Liver (tissue), 9 donors: ENCODE data around the gene HNRNPR. TPM values are rescaled to one million over a fixed set of nuclear protein-coding genes. Genes with fewer than 3 reads are reported as not detected.
"Not testable (repeated sequence)": the region's sequence is repeated elsewhere in the genome, so short reads cannot be mapped to it uniquely, and the experiment has no call there.

ENCODE experiments used
- DNase-seq: peaks from one replicate; pipeline ENCODE4 v3.0.0-alpha.2; 2017; ENCODE audit warnings: low spot score
- H3K27ac ChIP-seq, 2 donors: one replicate each; pipeline ENCODE4 v1.7.0; 2013; ENCODE audit warnings: inconsistent platforms in 2 of 2, low read length in 2 of 2, control low read depth in 1 of 2, low read depth in 1 of 2, mild to moderate bottlenecking in 1 of 2
- H3K27me3 ChIP-seq, 4 donors: one replicate each; pipeline versions ENCODE4 v1.6.1 to v1.7.0; 2013; ENCODE audit warnings: low read length in 3 of 4, inconsistent platforms in 1 of 4, mild to moderate bottlenecking in 1 of 4, moderate library complexity in 1 of 4; ENCODE audit not compliant: control insufficient read depth in 4 of 4, insufficient read depth in 4 of 4
- H3K36me3 ChIP-seq, 4 donors: one replicate each; pipeline versions ENCODE4 v1.6.1 to v1.7.0; 2013; ENCODE audit warnings: low read length in 3 of 4, mild to moderate bottlenecking in 3 of 4, low read depth in 1 of 4, moderate library complexity in 1 of 4; ENCODE audit not compliant: control insufficient read depth in 4 of 4, insufficient read depth in 3 of 4
- H3K4me1 ChIP-seq, 4 donors: one replicate each; pipeline versions ENCODE4 v1.6.1 to v1.7.0; 2013; ENCODE audit warnings: low read length in 3 of 4, mild to moderate bottlenecking in 3 of 4, moderate library complexity in 1 of 4; ENCODE audit not compliant: control insufficient read depth in 4 of 4, insufficient read depth in 4 of 4
- H3K4me3 ChIP-seq, 3 donors: one replicate each; pipeline versions ENCODE4 v1.6.1 to v1.7.0; 2013; ENCODE audit warnings: low read length in 3 of 3, control low read depth in 1 of 3, low read depth in 1 of 3, mild to moderate bottlenecking in 1 of 3
- H3K9ac ChIP-seq, 2 donors: one replicate each; pipeline ENCODE4 v1.7.0; 2013; ENCODE audit warnings: low read length in 2 of 2, mild to moderate bottlenecking in 2 of 2, moderate library complexity in 2 of 2, control low read depth in 1 of 2, low read depth in 1 of 2
- H3K9me3 ChIP-seq, 4 donors: one replicate each; pipeline versions ENCODE4 v1.6.1 to v1.7.0; 2013; ENCODE audit warnings: low read length in 3 of 4; ENCODE audit not compliant: control insufficient read depth in 4 of 4
- ATF3 ChIP-seq: IDR thresholded peaks from 2 replicates; pipeline ENCODE4 v1.6.1; 2016; ENCODE audit warnings: antibody characterized with exemption
- CTCF ChIP-seq: fragments of 150-350 bp; IDR thresholded peaks from 2 replicates; pipeline ENCODE4 v1.5.1; 2017; ENCODE audit warnings: improper control_type of control experiment, low read depth, low read length; ENCODE audit not compliant: missing input control
- EGR1 ChIP-seq, 2 donors: IDR thresholded peaks; 2 replicates each; pipeline ENCODE4 v1.6.1; 2016 to 2018; ENCODE audit warnings: antibody characterized with exemption in 2 of 2, low read depth in 2 of 2
- FOXA1 ChIP-seq: IDR thresholded peaks from 2 replicates; pipeline ENCODE4 v1.6.1; 2016; ENCODE audit warnings: antibody characterized with exemption
- FOXA2 ChIP-seq: IDR thresholded peaks from 2 replicates; pipeline ENCODE4 v1.6.1; 2016; ENCODE audit warnings: antibody characterized with exemption
- HNF4A ChIP-seq, 2 donors: conservative IDR thresholded peaks; 2 replicates each; pipeline ENCODE4 v1.6.1; 2016; ENCODE audit warnings: antibody characterized with exemption in 2 of 2, mild to moderate bottlenecking in 2 of 2
- HNF4G ChIP-seq: IDR thresholded peaks from 2 replicates; pipeline ENCODE4 v1.6.1; 2016; ENCODE audit warnings: antibody characterized with exemption
- JUND ChIP-seq, 2 donors: IDR thresholded peaks; 2 replicates each; pipeline ENCODE4 v1.6.1; 2016; ENCODE audit warnings: antibody characterized with exemption in 2 of 2
- MAX ChIP-seq: IDR thresholded peaks from 2 replicates; pipeline ENCODE4 v1.6.1; 2016; ENCODE audit warnings: antibody characterized with exemption
- NR2F2 ChIP-seq: IDR thresholded peaks from 2 replicates; pipeline ENCODE4 v1.6.1; 2016; ENCODE audit warnings: antibody characterized with exemption
- RAD21 ChIP-seq, 2 donors: IDR thresholded peaks; 2 replicates each; pipeline ENCODE4 v1.6.1; 2016; ENCODE audit warnings: antibody characterized with exemption in 2 of 2, mild to moderate bottlenecking in 2 of 2
- REST ChIP-seq: IDR thresholded peaks from 2 replicates; pipeline ENCODE4 v1.6.1; 2016; ENCODE audit warnings: antibody characterized with exemption, mild to moderate bottlenecking
- RXRA ChIP-seq, 2 donors: IDR thresholded peaks; 2 replicates each; pipeline ENCODE4 v1.6.1; 2017 to 2018; ENCODE audit warnings: antibody characterized with exemption in 2 of 2, mild to moderate bottlenecking in 1 of 2
- SP1 ChIP-seq: IDR thresholded peaks from 2 replicates; pipeline ENCODE4 v1.6.1; 2018; ENCODE audit warnings: antibody characterized with exemption, mild to moderate bottlenecking
- TAF1 ChIP-seq: conservative IDR thresholded peaks from 2 replicates; pipeline ENCODE4 v1.6.1; 2016; ENCODE audit warnings: antibody characterized with exemption, mild to moderate bottlenecking
- ZBTB33 ChIP-seq: IDR thresholded peaks from 2 replicates; pipeline ENCODE4 v1.6.1; 2016; ENCODE audit warnings: antibody characterized with exemption
- WGBS: extraction: QIAGEN DNeasy Blood & Tissue Kit; methylation state at CpG from one replicate; pipeline ENCODE4 v1.1.7; 2013; 5-methylcytosine and 5-hydroxymethylcytosine counted together
- polyA plus RNA-seq, 2 donors: library from polyadenylated mRNA; stranded (reverse) in 1 of 2; unstranded in 1 of 2; fragments of 200-250 nt in 1 of 2; fragments of >200 nt in 1 of 2; fragmentation: Nextera tagmentation in 1 of 2; extraction: Ambion mirVana in 1 of 2; gene quantifications; one replicate each; pipeline versions ENCODE4 v1.2.1 to v1.2.3, GENCODE V29; 2013 to 2015
- total RNA-seq, 2 donors: library from RNA; depleted of rRNA; stranded (reverse); fragments of >200 nt; gene quantifications; one replicate each; pipeline ENCODE4 v1.2.3, GENCODE V29; 2014
- donor health status: healthy.
- donor health status: healthy.
- donor health status: healthy.
- donor health status: healthy.
- donor health status: healthy.

Gene HNRNPR
- total and polyA plus RNA-seq, 4 donors = 31.2 to 57.0 (median 38.4) TPM

GRCh38 chr1:23381233-23381885 is 37.3 kb upstream of the HNRNPR start:
- Histone ChIP-seq H3K4me1 (peaks cover 0 to 3% (median 0%) of the 10 kb centered on the region in 4 donors), H3K36me3 (peaks cover 4 to 35% (median 21%) of the 10 kb centered on the region in 4 donors), H3K9ac (no peak overlapping the region), H3K4me3 (no peak overlapping the region), H3K9me3 (no peaks in the 10 kb centered on the region), H3K27ac (no peak overlapping the region), H3K27me3 (no peaks in the 10 kb centered on the region)
- WGBS = 91% methylated on average over 5 of the region's 5 CpGs
- DNase-seq = no peak
- TF ChIP-seq TAF1 (no peak), ATF3 (no peak), SP1 (no peak), CTCF (no peak), FOXA2 (no peak), RAD21 (IDR thresholded peaks at IDR 0.05) (no peak), ZBTB33 (no peak), FOXA1 (no peak), RXRA (IDR thresholded peaks at IDR 0.05) (no peak), REST (no peak), HNF4A (conservative IDR thresholded peaks at IDR 0.05) (no peak), MAX (no peak), NR2F2 (no peak), JUND (IDR thresholded peaks at IDR 0.05) (no peak), EGR1 (IDR thresholded peaks at IDR 0.05; ENCODE audit: low read depth in 2 of 2) (no peak)

GRCh38 chr1:23380719-23381118 is 36.6 kb upstream of the HNRNPR start:
- no peak for DNase-seq
- H3K9ac ChIP-seq = no peak overlapping the region
- H3K4me3 ChIP-seq = no peak overlapping the region
- H3K27ac ChIP-seq = no peak overlapping the region
- 65% methylated on average over 5 of the region's 5 CpGs for WGBS
- H3K27me3 ChIP-seq = no peaks in the 10 kb centered on the region
- peaks cover 4 to 33% (median 19%) of the 10 kb centered on the region in 4 donors for H3K36me3 ChIP-seq
- H3K4me1 ChIP-seq = peaks cover 0 to 3% (median 0%) of the 10 kb centered on the region in 4 donors
- TF ChIP-seq HNF4G = no peak
- no peaks in the 10 kb centered on the region for H3K9me3 ChIP-seq

GRCh38 chr1:23380236-23380635 is 36.2 kb upstream of the HNRNPR start:
- H3K4me3 ChIP-seq, H3K9ac ChIP-seq, H3K27me3 ChIP-seq, DNase-seq, H3K9me3 ChIP-seq, H3K27ac ChIP-seq, H3K4me1 ChIP-seq: not testable (repeated sequence)
- peaks cover 4 to 28% (median 17%) of the 10 kb centered on the region in 4 donors for H3K36me3 ChIP-seq
- 61% methylated on average over 4 of the region's 4 CpGs for WGBS
